HG03558 (cell line): ENCODE results near the gene GBE1.
"Not testable (repeated sequence)": the region's sequence is repeated elsewhere in the genome, so short reads cannot be mapped to it uniquely, and the experiment has no call there.

Experiments
- ATAC-seq: cut with Tn5 transposase; IDR thresholded peaks from one replicate; pipeline ENCODE4 v1.9.1; 2021; ENCODE audit warnings: moderate number of reproducible peaks; ENCODE audit not compliant: unreplicated experiment; ENCODE audit errors: extremely low read depth

Gene GBE1

DNA sequence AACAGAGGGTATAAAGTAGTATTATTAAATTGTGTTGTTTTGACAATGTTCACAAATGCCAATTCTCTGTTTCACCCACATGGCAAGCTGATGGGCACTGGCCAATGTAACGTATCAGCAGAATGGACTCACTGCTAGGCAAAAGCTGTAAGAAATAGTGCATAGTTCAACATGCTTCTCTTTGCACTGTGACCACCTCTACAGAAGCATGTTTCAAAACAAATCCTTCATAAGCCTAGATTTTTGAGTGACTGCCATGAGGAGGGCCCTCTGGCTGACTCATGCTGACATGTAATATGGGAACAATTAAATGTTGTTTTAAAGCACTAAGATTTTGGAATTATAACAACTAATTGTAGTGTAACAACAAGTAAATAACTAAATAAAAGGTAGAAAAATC, 3.2 kb downstream of the GBE1 start:
- no peak for ATAC-seq

DNA sequence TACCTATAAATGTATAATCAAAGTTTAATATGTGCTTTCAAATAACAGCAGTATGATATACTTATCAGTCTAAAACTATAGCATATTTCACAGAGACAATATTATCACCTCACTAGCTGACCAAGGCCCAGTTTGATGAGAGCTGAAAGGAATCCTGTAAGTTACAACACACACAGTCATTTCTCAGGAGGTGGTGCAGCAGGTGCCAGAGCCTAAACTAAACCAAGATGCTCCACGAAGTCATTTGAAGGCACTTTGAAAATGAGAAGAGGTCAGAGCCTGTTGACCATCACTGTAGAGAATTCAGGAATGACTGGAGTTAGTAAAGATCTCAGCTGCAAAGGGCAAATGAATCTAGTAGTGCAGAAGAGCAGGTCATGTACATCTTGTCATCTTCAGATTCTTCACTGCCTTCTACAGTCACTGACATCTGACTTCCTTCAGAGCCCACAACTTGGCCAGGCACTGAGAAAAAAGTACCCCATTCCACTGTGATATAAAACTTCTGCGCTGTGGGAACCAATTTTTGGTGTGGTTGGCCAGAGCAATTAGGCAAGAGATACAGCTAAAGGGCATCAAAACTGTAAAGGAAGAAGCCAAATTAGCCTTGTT, 7.9 kb downstream of the GBE1 start:
- no peak for ATAC-seq

DNA sequence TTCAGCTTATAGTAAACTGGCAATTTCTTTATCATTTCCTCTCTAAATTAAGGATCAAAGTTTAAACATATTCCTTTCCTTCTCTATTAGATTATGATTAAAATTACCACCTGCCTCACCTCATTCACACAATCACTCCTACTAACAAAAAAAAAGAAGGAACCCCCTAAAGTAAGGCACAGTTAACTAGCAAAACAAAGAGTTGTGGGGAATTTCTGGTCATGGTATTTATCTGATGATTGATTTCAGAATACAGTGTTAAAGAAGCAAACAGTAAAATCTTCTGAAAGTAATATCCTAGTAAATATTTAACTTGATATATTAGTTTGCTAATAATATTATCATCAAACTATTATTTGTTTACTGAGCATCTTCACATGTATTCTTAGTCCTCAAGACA, 8.8 kb downstream of the GBE1 start:
- no peak for ATAC-seq

DNA sequence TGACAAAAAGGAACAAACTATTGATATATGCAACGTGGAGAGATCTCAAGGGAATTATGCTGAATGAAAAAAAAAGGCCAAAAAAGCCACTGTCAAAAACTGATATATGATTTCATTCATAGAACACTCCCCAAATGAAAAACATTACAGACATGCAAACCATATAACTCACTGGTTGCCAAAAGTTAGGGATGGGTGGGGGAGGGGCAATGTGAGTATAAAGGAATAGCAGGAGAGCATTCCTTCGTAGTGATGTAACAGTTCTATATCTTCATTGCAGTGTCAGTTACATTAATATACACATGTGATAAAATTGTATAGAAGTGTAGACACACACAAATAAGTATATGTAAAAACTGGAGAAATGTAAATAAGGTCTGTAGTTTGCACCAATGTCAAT, 12.2 kb downstream of the GBE1 start:
- no peak for ATAC-seq

DNA sequence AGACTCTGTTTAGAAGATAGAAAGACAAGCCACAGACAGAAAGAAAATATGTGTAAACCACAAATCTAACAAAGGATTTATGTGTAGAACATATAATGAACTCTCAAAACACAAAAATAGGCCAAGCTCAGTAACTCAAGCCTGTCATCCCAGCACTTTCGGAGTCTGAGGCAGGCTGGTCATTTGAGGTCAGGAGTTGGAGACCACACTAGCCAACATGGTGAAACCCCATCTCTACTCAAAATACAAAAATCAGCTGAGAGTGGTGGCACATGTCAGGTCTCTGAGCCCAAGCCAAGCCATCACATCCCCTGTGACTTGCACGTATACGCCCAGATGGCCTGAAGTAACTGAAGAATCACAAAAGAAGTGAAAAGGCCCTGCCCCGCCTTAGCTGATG, 14.2 kb downstream of the GBE1 start:
- ATAC-seq, result not testable (repeated sequence)

DNA sequence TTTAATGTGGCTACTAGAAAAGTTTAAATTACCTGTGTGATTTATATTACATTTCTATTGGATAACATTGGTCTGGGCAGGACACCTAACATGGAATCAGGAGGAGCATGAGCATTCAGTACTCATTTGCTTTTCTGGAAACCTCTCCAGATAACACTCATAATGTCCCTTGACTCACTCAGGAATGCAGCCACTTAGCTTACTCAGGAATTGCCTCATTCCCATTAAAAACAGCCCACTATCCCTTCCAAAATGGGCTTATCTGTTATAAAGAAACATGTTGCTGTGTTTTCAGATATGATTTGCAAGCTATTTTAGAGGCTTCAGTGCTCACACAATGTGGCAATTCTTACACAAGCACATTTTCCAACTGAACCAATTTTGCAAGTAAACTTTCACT, 17.1 kb downstream of the GBE1 start:
- ATAC-seq, result no peak

DNA sequence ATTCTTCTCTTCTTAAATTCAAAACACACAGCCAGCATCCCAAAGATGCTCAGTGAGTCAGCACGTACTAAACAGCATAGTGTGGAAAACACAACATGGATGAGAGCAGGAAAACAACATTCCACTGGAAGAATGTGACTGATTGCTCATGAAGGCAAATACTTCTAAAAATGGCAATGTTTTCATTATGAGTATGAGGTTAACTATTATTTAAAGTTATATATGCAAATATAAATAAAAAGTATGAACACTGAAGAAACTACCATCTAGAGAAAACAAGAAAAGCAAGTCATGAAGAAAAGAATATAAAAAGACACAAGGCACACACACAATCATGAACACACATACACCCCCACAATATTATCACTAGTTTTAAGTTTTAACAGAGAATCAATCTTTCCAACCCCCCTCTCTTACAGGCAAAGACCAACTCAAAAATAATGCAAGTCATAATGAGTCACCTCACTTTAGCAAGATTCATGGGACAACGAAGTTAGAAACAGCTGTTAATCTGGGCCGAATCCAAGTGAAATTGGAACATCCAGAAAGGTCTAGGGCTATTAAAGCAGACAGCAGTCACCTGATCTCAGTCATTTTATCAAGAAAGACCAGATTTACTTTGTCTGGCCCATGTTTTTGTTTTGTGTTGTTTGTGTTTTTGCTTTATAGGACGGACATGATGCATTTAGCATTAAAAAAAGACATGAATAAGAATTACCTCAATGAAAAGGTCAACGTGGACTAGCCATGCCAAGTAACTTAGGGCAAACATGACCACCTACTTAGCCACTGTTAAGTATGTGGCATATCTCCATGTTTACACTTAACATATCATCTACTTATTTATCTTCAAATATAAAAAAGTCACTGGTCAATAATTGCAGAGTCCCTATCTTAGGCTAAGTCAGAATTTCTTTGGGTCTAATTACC, 18.1 kb downstream of the GBE1 start:
- ATAC-seq, result no peak

DNA sequence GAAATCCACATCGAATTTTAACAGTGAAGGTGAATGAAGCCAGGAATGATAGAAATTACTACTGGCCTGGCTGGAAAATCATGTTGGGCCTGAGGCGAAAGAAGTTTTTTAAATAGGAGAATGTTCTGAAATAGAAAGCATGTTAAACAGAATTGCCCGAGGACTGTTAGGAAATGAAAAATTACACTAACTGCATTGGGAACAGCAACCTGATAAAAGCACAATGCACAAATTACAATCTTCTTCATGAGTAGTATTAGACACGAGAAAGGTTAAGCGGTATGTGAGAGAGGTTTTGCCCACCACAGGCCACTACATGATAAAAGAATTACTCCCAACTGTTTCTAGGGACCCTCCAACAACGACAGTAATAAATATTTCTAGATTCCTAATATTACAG, 18.9 kb downstream of the GBE1 start:
- ATAC-seq, result no peak

DNA sequence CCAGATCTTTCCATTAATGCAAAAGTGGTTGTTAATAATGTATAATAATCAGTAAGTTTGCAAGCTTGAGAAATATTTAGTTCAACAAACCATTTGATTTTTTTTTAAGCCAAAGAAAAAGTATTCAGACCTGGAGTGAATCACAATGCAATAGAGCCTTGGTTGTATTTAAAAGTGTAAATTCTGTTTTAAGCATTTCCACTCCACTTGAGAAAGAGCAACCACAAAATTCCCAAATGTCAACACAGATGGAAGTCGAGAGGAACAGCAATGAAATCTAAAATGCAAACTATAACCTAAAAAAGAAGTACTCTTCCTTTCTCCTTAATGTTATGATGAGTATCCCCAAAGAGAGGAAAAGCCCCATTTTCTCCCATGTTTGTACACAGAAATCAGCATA, 20.2 kb downstream of the GBE1 start:
- no peak for ATAC-seq

DNA sequence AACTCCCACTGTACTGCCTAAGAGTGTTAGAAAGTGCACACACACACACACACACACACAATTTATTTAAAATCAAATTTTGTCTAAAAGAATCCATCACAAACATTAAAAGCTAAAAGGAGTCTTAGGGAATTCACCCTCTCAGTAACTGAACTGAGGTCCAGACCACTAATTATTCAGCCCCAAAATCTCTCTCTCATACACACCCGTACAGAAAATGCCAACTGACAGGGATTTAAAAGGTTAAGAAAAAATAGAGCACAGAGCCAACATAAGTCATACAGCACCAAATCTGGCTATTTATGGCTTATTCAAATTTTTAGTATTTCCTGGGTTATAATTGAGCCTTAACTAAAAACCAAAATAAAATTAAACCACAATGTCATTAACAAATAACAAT, 20.7 kb downstream of the GBE1 start:
- ATAC-seq, result no peak

DNA sequence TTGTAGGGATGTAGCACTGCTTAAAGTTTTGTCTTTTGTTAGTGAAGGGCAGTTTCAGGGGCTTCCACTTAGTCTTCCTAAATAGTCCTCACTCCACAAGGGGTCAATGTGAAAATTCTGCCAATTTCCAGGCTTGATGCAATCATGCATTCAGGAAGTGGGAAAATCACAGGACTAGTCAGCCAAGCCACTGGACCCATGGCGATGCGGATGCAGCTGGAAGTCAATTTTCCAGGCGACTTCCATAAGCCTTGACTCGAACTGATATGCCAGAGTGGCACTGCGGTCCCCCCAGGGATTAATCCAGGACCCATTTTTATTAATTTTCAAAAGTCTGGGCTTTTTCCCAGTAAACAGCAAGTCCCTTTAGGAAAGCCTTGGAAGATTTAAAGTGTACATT, 26.1 kb downstream of the GBE1 start:
- ATAC-seq, result no peak

DNA sequence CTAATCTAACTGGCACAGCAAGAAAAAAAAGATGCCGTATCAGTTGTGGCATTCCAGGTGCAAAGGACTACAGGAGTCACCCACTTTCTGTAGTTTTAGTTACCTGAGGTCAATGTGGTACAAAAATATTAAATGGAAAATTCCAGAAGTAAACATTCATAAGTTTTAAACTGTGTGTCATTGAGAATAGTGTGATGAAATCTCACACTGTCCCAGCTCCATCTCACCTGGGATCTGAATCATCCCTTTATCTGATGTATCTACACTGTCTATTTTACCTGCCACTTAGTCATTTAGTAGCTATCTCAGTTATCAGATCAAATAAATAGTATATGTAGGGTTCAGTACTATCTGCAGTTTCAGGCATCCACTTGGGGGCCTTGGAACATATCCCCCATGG, 26.7 kb downstream of the GBE1 start:
- no peak for ATAC-seq

DNA sequence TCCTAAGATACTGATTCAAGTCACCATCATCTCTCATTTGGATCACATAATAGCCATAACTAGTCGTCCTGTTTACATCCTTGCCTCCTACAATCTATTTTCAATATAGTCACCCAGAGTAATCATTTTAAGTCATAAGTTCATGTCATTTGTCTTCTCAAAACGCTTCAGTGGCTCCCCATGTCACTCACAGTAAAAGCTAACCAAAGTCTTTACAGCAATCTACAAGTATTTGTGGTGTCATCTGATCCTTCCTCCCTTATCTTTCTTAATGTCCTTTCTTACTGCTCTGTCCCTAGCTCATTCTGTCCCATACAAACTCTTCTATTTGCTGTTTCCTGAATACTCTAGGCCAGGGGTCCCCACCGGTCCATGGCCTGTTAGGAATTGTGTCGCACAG, 28.8 kb downstream of the GBE1 start:
- no peak for ATAC-seq

DNA sequence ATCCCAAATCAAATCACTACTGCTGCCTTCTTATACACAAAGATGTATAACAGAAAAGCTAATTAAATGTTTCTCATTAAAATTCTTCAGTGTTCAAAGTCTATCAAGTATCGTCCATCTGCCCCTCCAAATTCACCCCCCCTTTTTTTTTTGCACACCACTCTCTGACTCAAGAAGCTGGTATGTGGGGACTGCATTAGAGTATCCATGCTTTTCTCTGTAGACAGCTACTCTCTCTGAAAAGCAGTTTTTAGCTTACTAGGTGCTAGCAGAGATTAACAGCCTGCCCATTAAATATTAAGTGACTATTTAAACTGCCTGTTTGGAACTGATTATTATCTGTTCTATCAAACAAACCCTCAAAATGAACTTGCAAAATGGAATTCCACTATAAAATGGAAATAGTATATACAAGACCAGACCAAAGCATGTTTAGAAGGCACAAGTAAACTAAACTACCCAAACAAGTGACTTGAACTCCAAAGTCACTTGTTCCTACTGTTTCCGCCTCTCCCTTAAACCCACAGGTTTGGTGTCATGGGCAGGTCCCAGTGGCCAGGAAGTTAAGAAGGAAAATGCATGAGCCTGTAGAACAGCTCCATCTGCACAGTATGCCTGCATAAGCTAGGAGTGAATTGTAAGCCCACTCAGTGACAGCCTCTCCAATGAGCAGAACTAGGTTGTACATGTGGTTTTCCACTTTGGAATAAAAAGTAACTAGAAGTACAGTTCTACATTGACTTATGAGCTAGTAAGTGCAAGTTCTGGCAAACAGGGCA, 32.5 kb downstream of the GBE1 start:
- no peak for ATAC-seq

DNA sequence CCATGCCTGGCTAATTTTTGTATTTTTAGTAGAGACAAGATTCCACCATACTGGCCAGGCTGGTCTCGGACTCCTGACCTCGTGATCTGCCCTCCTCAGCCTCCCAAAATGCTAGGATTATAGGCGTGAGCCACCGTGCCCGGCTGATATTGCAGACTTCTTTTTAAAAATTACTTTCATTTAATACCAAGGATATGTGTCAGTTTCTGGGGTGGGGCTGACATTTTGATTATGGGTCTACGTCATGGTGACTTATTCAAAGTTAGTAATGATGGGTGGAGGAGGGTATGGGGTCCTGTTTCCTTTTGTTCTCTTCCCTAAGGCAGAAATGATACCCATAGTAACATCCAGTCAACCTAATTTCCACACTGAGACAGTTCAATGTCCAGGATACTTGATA, 34.7 kb downstream of the GBE1 start:
- no peak for ATAC-seq

DNA sequence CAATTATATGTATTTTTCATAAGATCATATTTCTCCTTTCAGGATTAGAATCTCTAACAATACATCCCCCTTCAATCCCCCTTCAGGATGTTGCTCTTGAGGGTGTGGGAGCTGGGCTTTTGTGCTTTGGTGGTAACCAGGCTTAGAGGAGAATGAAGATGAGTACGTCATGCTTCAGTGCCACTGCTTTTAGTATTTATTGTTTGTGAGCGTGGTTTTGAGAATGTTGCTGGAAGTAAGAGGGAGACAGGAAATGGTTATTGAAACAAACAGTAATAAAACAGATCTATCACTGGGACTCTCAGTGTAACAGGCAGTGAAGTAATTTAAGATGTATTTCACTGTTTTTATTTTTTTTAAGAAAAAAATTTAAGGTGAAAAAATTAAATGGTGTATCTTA, 35.3 kb downstream of the GBE1 start:
- ATAC-seq, result no peak

DNA sequence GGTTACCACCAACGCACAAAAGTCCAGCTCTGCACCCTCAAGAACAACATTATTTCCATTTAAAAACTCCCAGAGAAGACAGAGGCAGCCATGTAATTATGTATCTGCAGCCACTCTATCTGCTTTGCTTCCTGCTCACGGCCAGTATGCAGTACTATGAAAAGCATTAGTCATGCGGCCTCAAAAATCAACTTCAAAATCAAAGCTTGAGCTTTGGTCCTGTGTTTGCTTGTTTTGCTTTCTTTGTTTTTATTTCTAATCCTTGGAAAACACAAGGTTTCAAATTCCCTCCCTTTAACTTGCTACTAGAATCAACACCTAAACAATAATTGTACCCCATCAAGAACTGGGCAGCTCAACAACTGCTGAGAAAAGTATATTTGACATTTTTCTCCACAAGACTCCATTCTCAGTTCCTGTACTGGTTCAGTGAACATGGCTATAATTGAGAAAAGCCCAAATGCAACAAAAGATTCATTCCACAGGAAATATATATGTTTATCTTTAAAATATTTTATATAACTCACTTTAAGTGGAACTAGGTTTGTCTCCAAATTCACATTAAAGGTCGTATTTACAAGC, 37.6 kb downstream of the GBE1 start:
- no peak for ATAC-seq

DNA sequence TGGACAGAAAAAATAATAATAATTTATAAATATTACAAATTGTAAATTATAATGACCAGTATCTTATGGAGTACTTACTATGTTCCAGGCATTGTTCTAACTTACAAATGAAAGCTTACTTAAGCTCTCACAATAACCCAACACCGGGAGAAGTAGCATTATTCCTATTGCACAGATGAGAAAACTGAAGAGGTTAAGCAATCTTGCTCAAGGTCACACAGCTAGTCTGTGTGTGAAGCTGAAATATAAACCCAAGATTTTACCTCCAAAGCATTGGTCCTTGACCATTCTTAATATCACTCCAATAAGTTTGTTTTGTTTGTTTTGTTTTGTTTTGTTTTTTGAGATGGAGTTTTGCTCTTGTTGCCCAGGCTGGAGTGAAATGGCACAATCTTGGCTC, 43.1 kb downstream of the GBE1 start:
- ATAC-seq, result no peak

DNA sequence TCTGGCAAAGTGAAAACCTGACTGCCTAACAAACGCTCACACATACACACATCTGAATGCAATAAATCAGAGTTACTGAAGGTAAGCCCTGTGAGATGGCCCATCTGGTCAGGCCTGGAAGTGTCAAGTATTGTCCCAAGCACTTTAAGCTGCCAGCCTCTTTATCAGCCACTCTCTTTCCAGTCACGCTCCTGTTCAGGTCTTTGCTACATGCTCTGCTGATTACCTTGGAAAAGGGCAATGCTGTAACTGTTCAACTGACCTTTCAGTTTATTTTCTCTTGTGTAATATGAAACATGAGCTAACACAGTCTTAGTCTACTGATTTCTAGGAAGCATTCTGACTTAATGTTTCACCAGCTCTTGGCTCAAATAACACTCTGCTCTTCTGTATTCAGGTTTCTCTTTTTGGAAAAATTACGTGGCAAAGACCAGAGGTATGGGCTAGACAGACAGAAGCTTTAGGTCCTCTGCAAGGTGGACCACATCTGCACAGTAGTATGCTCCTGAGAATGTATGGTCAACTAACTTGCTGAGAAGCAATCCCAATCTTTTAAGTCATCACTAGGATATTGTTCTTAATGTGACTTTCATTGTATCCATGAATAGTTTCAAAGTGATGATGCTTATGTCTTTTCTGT, 44.5 kb downstream of the GBE1 start:
- ATAC-seq, result no peak

DNA sequence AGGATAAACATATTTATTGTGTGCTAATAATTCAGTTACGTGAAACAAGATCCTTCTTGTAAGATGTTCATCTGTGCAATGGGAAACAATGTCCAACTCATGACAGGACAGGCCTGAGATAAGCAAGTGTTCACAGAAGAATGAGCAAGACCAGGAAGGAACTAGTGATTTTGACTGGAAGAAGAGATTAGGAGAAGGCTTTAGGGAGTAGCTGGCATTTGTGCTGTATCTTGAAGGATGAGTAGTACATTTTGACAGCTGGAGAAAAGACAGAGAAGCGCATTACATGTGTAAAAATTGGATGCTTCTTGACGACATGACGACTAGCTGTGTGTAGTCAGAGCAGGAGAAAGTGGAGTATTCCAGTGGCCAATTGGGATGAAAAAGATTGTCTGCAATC, 48.4 kb downstream of the GBE1 start:
- no peak for ATAC-seq
